Endodermal cell (in vitro differentiated cells): Measurements from ENCODE around the gene CEACAM6. TPM values are rescaled to one million over a fixed set of nuclear protein-coding genes. Genes with fewer than 3 reads are reported as not detected.
A peak's percentile ranks its signal among the peaks of the same experiment; 100 is the strongest.

Source experiments
- DNase-seq: peaks from one replicate; pipeline ENCODE4 v3.0.0-alpha.2; 2017
- H3K27ac ChIP-seq: 2 replicates; pipeline ENCODE4 v1.5.1; 2013; ENCODE audit warnings: mild to moderate bottlenecking, low read depth, low read length, moderate library complexity
- H3K27me3 ChIP-seq: 2 replicates; pipeline ENCODE4 v1.6.1; 2013; ENCODE audit warnings: mild to moderate bottlenecking, low read length, moderate library complexity; ENCODE audit not compliant: insufficient read depth, control insufficient read depth, poor library complexity, severe bottlenecking
- H3K36me3 ChIP-seq: 2 replicates; pipeline ENCODE4 v1.7.0; 2013; ENCODE audit warnings: mild to moderate bottlenecking, low read length, moderate library complexity; ENCODE audit not compliant: control insufficient read depth, insufficient read depth
- H3K4me1 ChIP-seq: one replicate; pipeline ENCODE4 v1.7.0; 2013; ENCODE audit warnings: low read length; ENCODE audit not compliant: control insufficient read depth, insufficient read depth
- H3K4me3 ChIP-seq: 2 replicates; pipeline ENCODE4 v1.5.1; 2013; ENCODE audit warnings: mild to moderate bottlenecking, low read length, moderate library complexity
- H3K9ac ChIP-seq: 2 replicates; pipeline ENCODE4 v1.6.1; 2013; ENCODE audit warnings: mild to moderate bottlenecking, low read length, moderate library complexity; ENCODE audit not compliant: poor library complexity, severe bottlenecking; ENCODE audit errors: extremely low read depth
- H3K9me3 ChIP-seq: 2 replicates; pipeline ENCODE4 v1.6.1; 2013; ENCODE audit warnings: mild to moderate bottlenecking, low read length, moderate library complexity; ENCODE audit not compliant: control insufficient read depth
- H3K27ac Mint-ChIP-seq: 2 replicates; pipeline ENCODE4 v1.8.0; 2020; ENCODE audit warnings: mixed read lengths
- H3K27me3 Mint-ChIP-seq: 2 replicates; pipeline ENCODE4 v1.8.0; 2021; ENCODE audit warnings: mild to moderate bottlenecking, mixed read lengths; ENCODE audit not compliant: insufficient read depth
- H3K36me3 Mint-ChIP-seq: 2 replicates; pipeline ENCODE4 v1.8.0; 2020; ENCODE audit warnings: low read depth, mixed read lengths
- H3K4me1 Mint-ChIP-seq: 2 replicates; pipeline ENCODE4 v1.8.0; 2020; ENCODE audit warnings: mixed read lengths
- H3K4me3 Mint-ChIP-seq: 2 replicates; pipeline ENCODE4 v1.8.0; 2020; ENCODE audit warnings: mild to moderate bottlenecking, moderate library complexity, mixed read lengths
- H3K9me3 Mint-ChIP-seq: 2 replicates; pipeline ENCODE4 v1.8.0; 2020; ENCODE audit warnings: mild to moderate bottlenecking, mixed read lengths
- CTCF ChIP-seq: fragments of 200-600 bp; sonication (generic); conservative IDR thresholded peaks from 2 replicates; pipeline ENCODE4 v1.5.0; 2021; ENCODE audit warnings: antibody characterized with exemption, mild to moderate bottlenecking
- WGBS, 2 experiments: methylation state at CpG; one replicate each; pipeline versions ENCODE4 v1.1.5 to v1.1.7; 2013; ENCODE audit warnings: missing lambda C conversion rate in 2 of 2, mixed read lengths in 1 of 2; ENCODE audit not compliant: insufficient coverage in 1 of 2, insufficient read length in 1 of 2; 5-methylcytosine and 5-hydroxymethylcytosine counted together
- total RNA-seq, 2 donors: library from RNA; stranded (reverse); fragmentation: NEBNext Ultra II Directional in 1 of 2; extraction: Animal tissue kit (Norgen Biotek cat#: 25700) in 1 of 2; gene quantifications; 2 replicates in 1 of 2; 3 replicates in 1 of 2; pipeline ENCODE4 v1.2.1, GENCODE V29; 2021

The CEACAM6 gene
- total RNA-seq, 2 donors from 2014 or later = not detected

GRCh38 chr19:41744850-41745249 is 10.5 kb upstream of the CEACAM6 start:
- Mint-ChIP-seq H3K4me1 (no peaks in the 10 kb centered on the region), H3K36me3 (no peaks in the 10 kb centered on the region), H3K4me3 (no peak overlapping the region), H3K27me3 (peaks cover 31% of the 10 kb centered on the region), H3K9me3 (peaks cover 26% of the 10 kb centered on the region), H3K27ac (no peak overlapping the region)
- Histone ChIP-seq H3K27ac (no peak overlapping the region), H3K27me3 (peaks cover 32% of the 10 kb centered on the region), H3K4me3 (no peak overlapping the region), H3K9me3 (no peaks in the 10 kb centered on the region), H3K9ac (no peak overlapping the region), H3K4me1 (peaks cover 5% of the 10 kb centered on the region), H3K36me3 (no peaks in the 10 kb centered on the region)
- DNase-seq = no peak
- WGBS, 2 experiments = 62 to 77% methylated on average over 3 to 4 of the region's 4 CpGs
- no peak for TF ChIP-seq CTCF

- 91 to 100% methylated on average over 4 to 5 of the region's 5 CpGs for WGBS, 2 experiments
- no peak overlapping the region for H3K4me3 Mint-ChIP-seq
- H3K9me3 ChIP-seq = no peaks in the 10 kb centered on the region
- H3K27me3 ChIP-seq = peaks cover 36% of the 10 kb centered on the region
- no peaks in the 10 kb centered on the region for H3K36me3 ChIP-seq
- no peaks in the 10 kb centered on the region for H3K4me1 ChIP-seq
- H3K4me3 ChIP-seq = no peak overlapping the region
- no peaks in the 10 kb centered on the region for H3K36me3 Mint-ChIP-seq
- DNase-seq = no peak
- H3K27ac ChIP-seq = no peak overlapping the region
- H3K27ac Mint-ChIP-seq = no peak overlapping the region
- TF ChIP-seq CTCF = no peak
- H3K4me1 Mint-ChIP-seq = no peaks in the 10 kb centered on the region
- H3K9me3 Mint-ChIP-seq = peaks cover 19% of the 10 kb centered on the region
- H3K27me3 Mint-ChIP-seq = peaks cover 31% of the 10 kb centered on the region
- H3K9ac ChIP-seq = no peak overlapping the region
These were observed 9.6 kb upstream of the CEACAM6 start for GRCh38 chr19:41745756-41746155.

DNA sequence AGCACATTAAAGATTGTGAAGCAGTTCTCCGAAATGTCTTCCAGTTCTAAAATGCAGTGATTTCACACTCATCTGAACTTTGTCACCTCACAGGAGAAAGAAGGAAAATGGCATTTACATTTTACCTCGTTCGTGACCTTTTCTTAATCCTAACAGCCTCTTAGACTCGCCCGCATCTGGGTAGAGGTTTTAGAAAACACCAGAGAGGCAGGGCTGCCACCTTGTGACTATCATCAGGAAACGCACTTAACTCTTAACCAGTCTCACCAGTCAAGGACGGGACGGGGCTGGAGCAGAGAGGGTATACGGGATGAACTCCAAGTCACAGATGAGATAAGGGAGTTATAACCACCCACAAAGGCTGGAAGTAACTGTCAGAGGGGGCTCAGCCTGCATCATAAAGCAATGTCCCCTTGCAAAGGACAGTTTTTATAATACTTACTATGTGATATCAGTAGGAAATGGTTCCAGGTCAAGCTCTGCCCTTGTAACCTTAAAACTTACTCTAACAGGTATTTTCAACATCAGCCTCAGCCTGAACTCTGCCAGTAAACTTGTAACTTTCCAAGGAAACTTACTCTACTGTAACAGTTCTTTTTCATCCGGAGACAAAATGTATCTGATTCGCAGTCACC is 8.6 kb upstream of the CEACAM6 start:
- Histone ChIP-seq H3K4me1 (no peaks in the 10 kb centered on the region), H3K36me3 (no peaks in the 10 kb centered on the region), H3K9ac (no peak overlapping the region), H3K27me3 (peaks cover 44% of the 10 kb centered on the region), H3K27ac (no peak overlapping the region), H3K4me3 (no peak overlapping the region), H3K9me3 (no peaks in the 10 kb centered on the region)
- Mint-ChIP-seq H3K27ac (no peak overlapping the region), H3K4me3 (no peak overlapping the region), H3K4me1 (no peaks in the 10 kb centered on the region), H3K9me3 (peaks cover 12% of the 10 kb centered on the region), H3K36me3 (no peaks in the 10 kb centered on the region), H3K27me3 (peaks cover 31% of the 10 kb centered on the region)
- DNase-seq = peak; percentile 80
- peak; percentile 70 for TF ChIP-seq CTCF
- 25 to 32% methylated on average over 4 to 11 of the region's 11 CpGs for WGBS, 2 experiments
